Measurements from ENCODE around the gene COL18A1.

COL18A1 gene

GRCh38 chr21:45357436-45358260 is 47.3 kb upstream of the COL18A1 start:
- H3K4me1 ChIP-seq (ENCODE audit: low read length): no peaks in the 10 kb centered on the region
- no peaks in the 10 kb centered on the region for H3K9me3 ChIP-seq (ENCODE audit: insufficient read depth, low read length)
- H4K20me1 ChIP-seq (ENCODE audit: insufficient read depth, low read length): no peaks in the 10 kb centered on the region
- no peak overlapping the region for H3K4me3 ChIP-seq (ENCODE audit: low read length)
- H3K79me2 ChIP-seq (ENCODE audit: low read length): no peaks in the 10 kb centered on the region
- no peak overlapping the region for H3K9ac ChIP-seq (ENCODE audit: low read length)
- H2AFZ ChIP-seq (ENCODE audit: low read depth, low read length): no peak overlapping the region
- no peaks in the 10 kb centered on the region for H3K36me3 ChIP-seq (replicated peaks; ENCODE audit: low read depth, low read length)
- H3K27me3 ChIP-seq (ENCODE audit: low read depth, low read length): no peaks in the 10 kb centered on the region
- TF ChIP-seq CTCF (IDR thresholded peaks at IDR 0.05; ENCODE audit: low read depth, low read length) (no peak), EZH2phosphoT487 (IDR thresholded peaks at IDR 0.05; ENCODE audit: low read depth) (no peak)
- H3K27ac ChIP-seq (ENCODE audit: low read length): no peak overlapping the region
- H3K4me2 ChIP-seq (ENCODE audit: low read length): no peak overlapping the region

GRCh38 chr21:45358261-45358670 is 46.7 kb upstream of the COL18A1 start:
- TF ChIP-seq EZH2phosphoT487 (IDR thresholded peaks at IDR 0.05; ENCODE audit: low read depth) (no peak), CTCF (IDR thresholded peaks at IDR 0.05; ENCODE audit: low read depth, low read length) (no peak)
- Histone ChIP-seq H3K4me1 (ENCODE audit: low read length) (no peaks in the 10 kb centered on the region), H3K9me3 (ENCODE audit: insufficient read depth, low read length) (no peaks in the 10 kb centered on the region), H3K27ac (ENCODE audit: low read length) (no peak overlapping the region), H3K4me3 (ENCODE audit: low read length) (no peak overlapping the region), H3K4me2 (ENCODE audit: low read length) (no peak overlapping the region), H3K36me3 (replicated peaks; ENCODE audit: low read depth, low read length) (no peaks in the 10 kb centered on the region), H2AFZ (ENCODE audit: low read depth, low read length) (no peak overlapping the region), H4K20me1 (ENCODE audit: insufficient read depth, low read length) (no peaks in the 10 kb centered on the region), H3K27me3 (ENCODE audit: low read depth, low read length) (no peaks in the 10 kb centered on the region), H3K79me2 (ENCODE audit: low read length) (no peaks in the 10 kb centered on the region), H3K9ac (ENCODE audit: low read length) (no peak overlapping the region)

- H3K9ac ChIP-seq (ENCODE audit: low read length): no peak overlapping the region
- no peak overlapping the region for H2AFZ ChIP-seq (ENCODE audit: low read depth, low read length)
- no peaks in the 10 kb centered on the region for H3K36me3 ChIP-seq (replicated peaks; ENCODE audit: low read depth, low read length)
- H4K20me1 ChIP-seq (ENCODE audit: insufficient read depth, low read length): no peaks in the 10 kb centered on the region
- no peaks in the 10 kb centered on the region for H3K9me3 ChIP-seq (ENCODE audit: insufficient read depth, low read length)
- peaks cover 3% of the 10 kb centered on the region for H3K4me1 ChIP-seq (ENCODE audit: low read length)
- H3K4me2 ChIP-seq (ENCODE audit: low read length): no peak overlapping the region
- H3K4me3 ChIP-seq (ENCODE audit: low read length): no peak overlapping the region
- no peak for TF ChIP-seq CTCF (IDR thresholded peaks at IDR 0.05; ENCODE audit: low read depth, low read length)
- TF ChIP-seq EZH2phosphoT487 (IDR thresholded peaks at IDR 0.05; ENCODE audit: low read depth): no peak
- H3K79me2 ChIP-seq (ENCODE audit: low read length): no peaks in the 10 kb centered on the region
- H3K27ac ChIP-seq (ENCODE audit: low read length): no peak overlapping the region
- H3K27me3 ChIP-seq (ENCODE audit: low read depth, low read length): no peaks in the 10 kb centered on the region
Measured at GRCh38 chr21:45358711-45359310, 46.2 kb upstream of the COL18A1 start.

- Histone ChIP-seq H3K27me3 (ENCODE audit: low read depth, low read length) (no peaks in the 10 kb centered on the region), H3K27ac (ENCODE audit: low read length) (no peak overlapping the region), H3K4me1 (ENCODE audit: low read length) (peaks cover 8% of the 10 kb centered on the region), H3K9ac (ENCODE audit: low read length) (no peak overlapping the region), H3K4me3 (ENCODE audit: low read length) (no peak overlapping the region), H4K20me1 (ENCODE audit: insufficient read depth, low read length) (no peaks in the 10 kb centered on the region), H2AFZ (ENCODE audit: low read depth, low read length) (no peak overlapping the region), H3K4me2 (ENCODE audit: low read length) (no peak overlapping the region), H3K36me3 (replicated peaks; ENCODE audit: low read depth, low read length) (no peaks in the 10 kb centered on the region), H3K79me2 (ENCODE audit: low read length) (no peaks in the 10 kb centered on the region), H3K9me3 (ENCODE audit: insufficient read depth, low read length) (no peaks in the 10 kb centered on the region)
- TF ChIP-seq EZH2phosphoT487 (IDR thresholded peaks at IDR 0.05; ENCODE audit: low read depth): no peak
- no peak for TF ChIP-seq CTCF (IDR thresholded peaks at IDR 0.05; ENCODE audit: low read depth, low read length)
Measured at GRCh38 chr21:45359451-45360217, 45.3 kb upstream of the COL18A1 start.

Measured in OCI-LY3 (cell line).